Nephron (organoid): ENCODE measurements around the gene DPH5.
"Not testable (repeated sequence)": the region's sequence is repeated elsewhere in the genome, so short reads cannot be mapped to it uniquely, and the experiment has no call there.

Experiments
- H3K27ac Mint-ChIP-seq, 3 experiments: 2 replicates each; pipeline ENCODE4 v1.8.0; 2020; ENCODE audit warnings: mixed read lengths in 3 of 3, mild to moderate bottlenecking in 2 of 3, moderate library complexity in 1 of 3
- H3K27me3 Mint-ChIP-seq: 2 replicates; pipeline ENCODE4 v1.8.0; 2021; ENCODE audit warnings: low read depth, mild to moderate bottlenecking, moderate library complexity, mixed read lengths
- H3K36me3 Mint-ChIP-seq: 2 replicates; pipeline ENCODE4 v1.8.0; 2020; ENCODE audit warnings: low read depth, mixed read lengths
- H3K4me1 Mint-ChIP-seq: 2 replicates; pipeline ENCODE4 v1.8.0; 2020; ENCODE audit warnings: mixed read lengths
- H3K4me3 Mint-ChIP-seq, 3 experiments: 2 replicates each; pipeline ENCODE4 v1.8.0; 2020; ENCODE audit warnings: mild to moderate bottlenecking in 3 of 3, mixed read lengths in 3 of 3, moderate library complexity in 2 of 3
- H3K9me3 Mint-ChIP-seq: 2 replicates; pipeline ENCODE4 v1.8.0; 2020; ENCODE audit warnings: mixed read lengths
- TF ChIP-seq, protein P1 (sequence below), 3 experiments: fragments of 200-600 bp; sonication (generic); IDR thresholded peaks; one replicate each; pipeline ENCODE4 v1.5.0; 2021; ENCODE audit warnings: antibody characterized with exemption in 3 of 3; ENCODE audit not compliant: unreplicated experiment in 3 of 3

DPH5 gene

DNA sequence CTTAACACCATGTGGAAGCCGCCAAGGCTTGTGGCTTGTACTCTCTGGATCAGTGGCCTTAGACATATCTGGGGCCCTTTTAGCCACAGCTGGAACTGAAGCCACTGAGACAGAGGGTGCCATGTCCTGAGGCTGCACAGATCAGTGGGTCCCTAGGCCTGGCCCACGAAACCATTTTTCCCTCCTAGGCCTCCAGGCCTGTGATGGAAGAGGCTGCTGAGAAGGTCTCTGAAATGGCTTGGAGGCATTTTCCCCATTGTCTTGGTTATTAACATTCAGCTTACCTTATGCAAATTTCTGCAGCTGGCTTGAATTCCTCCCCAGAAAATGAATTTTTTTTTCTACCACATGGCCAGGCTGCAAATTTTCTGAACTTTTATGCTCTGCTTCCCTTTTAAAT lies 15.1 kb upstream of the DPH5 start:
- no peak overlapping the region for H3K4me3 Mint-ChIP-seq
- TF ChIP-seq, protein P1, sequence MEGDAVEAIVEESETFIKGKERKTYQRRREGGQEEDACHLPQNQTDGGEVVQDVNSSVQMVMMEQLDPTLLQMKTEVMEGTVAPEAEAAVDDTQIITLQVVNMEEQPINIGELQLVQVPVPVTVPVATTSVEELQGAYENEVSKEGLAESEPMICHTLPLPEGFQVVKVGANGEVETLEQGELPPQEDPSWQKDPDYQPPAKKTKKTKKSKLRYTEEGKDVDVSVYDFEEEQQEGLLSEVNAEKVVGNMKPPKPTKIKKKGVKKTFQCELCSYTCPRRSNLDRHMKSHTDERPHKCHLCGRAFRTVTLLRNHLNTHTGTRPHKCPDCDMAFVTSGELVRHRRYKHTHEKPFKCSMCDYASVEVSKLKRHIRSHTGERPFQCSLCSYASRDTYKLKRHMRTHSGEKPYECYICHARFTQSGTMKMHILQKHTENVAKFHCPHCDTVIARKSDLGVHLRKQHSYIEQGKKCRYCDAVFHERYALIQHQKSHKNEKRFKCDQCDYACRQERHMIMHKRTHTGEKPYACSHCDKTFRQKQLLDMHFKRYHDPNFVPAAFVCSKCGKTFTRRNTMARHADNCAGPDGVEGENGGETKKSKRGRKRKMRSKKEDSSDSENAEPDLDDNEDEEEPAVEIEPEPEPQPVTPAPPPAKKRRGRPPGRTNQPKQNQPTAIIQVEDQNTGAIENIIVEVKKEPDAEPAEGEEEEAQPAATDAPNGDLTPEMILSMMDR (IDR thresholded peaks at IDR 0.05; ENCODE audit: unreplicated experiment in 3 of 3): no peak
- H3K27ac Mint-ChIP-seq: no peak overlapping the region
- no peaks in the 10 kb centered on the region for H3K4me1 Mint-ChIP-seq
- H3K36me3 Mint-ChIP-seq: peaks cover 29% of the 10 kb centered on the region
- peaks cover 13% of the 10 kb centered on the region for H3K9me3 Mint-ChIP-seq
- no peaks in the 10 kb centered on the region for H3K27me3 Mint-ChIP-seq

DNA sequence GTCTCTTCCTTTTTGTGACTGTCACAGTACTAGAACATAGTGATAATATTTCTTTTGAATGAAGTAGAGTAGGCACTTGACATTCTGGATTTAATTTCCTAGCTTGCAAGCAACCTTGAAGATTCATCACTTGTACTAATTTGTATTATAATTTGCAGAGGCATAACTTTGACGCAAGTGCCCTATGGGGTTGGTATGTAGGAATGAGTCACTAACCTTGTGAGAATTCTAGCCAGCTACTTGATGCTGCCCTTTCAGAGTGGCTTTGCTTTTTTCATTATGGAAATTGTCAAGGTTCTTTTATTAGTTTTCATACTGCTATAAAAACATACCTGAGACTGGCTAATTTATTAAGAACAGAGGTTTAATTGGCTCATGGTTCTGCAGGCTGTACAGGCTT lies 13.7 kb upstream of the DPH5 start:
- peaks cover 29% of the 10 kb centered on the region for H3K36me3 Mint-ChIP-seq
- TF ChIP-seq, protein P1 (IDR thresholded peaks at IDR 0.05; ENCODE audit: unreplicated experiment in 3 of 3): no peak
- H3K4me3 Mint-ChIP-seq: no peak overlapping the region
- no peaks in the 10 kb centered on the region for H3K27me3 Mint-ChIP-seq
- H3K9me3 Mint-ChIP-seq: peaks cover 13% of the 10 kb centered on the region
- no peak overlapping the region for H3K27ac Mint-ChIP-seq
- no peaks in the 10 kb centered on the region for H3K4me1 Mint-ChIP-seq

DNA sequence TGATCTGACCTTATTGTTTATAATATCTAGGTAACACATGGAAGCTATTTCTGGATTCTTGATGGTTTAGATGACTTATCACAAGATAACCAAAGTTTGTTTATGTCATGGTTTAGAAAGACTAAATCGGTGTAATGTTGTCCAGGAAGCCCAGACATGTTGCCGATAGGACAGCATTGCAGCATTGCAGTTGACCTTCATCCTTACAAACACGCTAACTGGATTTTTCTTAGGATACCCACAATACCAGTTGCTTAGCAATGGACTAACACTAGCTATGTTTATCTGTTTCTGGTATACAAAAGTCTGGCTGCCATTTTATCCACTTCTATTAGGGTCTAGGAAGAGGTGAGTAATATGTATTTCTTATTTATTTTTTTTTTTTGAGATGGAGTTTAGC lies 11.7 kb upstream of the DPH5 start:
- Mint-ChIP-seq H3K27me3 (no peaks in the 10 kb centered on the region), H3K9me3 (peaks cover 13% of the 10 kb centered on the region)

DNA sequence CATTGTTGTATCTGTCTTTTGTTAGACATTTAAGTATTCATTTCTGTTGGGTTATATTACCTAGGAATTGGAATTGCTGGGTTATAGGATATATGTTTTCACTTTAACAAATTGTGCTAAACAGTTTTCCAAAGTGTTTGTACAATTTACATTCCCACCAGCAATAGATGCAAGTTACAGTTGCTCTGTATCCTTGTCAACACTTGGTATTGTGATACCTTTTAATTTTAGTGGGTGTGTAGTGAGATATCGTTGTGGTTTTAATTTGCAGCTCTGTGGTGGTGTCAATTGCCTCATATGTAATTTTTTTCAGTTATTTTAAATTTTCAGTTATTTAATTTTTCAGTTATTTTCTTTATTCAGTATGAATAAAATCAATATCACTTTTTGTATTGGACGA lies 7.4 kb upstream of the DPH5 start:
- H3K36me3 Mint-ChIP-seq: peaks cover 10% of the 10 kb centered on the region

More for the DNA sequence above, 11.7 kb upstream of the DPH5 start:
- Mint-ChIP-seq H3K36me3 (peaks cover 32% of the 10 kb centered on the region), H3K4me1 (no peaks in the 10 kb centered on the region), H3K4me3 (no peak overlapping the region), H3K27ac (no peak overlapping the region)
- TF ChIP-seq, protein P1 (IDR thresholded peaks at IDR 0.05; ENCODE audit: unreplicated experiment in 3 of 3): no peak

DNA sequence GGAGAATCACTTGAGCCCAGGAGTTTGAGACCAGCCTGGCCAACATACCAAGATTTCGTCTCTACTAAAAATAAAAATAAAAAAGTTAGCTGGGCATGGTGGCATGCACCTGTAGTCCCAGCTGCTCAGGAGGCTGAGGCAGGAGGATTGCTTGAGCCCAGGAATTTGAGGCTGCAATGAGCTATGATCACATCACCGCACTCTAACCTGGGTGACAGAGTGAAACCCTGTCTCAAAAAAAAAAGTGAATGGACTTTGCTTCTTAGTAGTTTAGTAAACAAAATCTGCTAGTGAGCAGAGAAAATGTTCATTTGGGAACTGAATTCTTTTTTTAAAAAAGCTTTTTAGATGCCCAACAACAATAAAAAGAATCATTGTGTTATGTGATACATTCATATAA lies 6.5 kb upstream of the DPH5 start:
- H3K27ac Mint-ChIP-seq, H3K9me3 Mint-ChIP-seq, H3K4me1 Mint-ChIP-seq, H3K4me3 Mint-ChIP-seq, H3K36me3 Mint-ChIP-seq, H3K27me3 Mint-ChIP-seq: not testable (repeated sequence)

More for the DNA sequence above, 7.4 kb upstream of the DPH5 start:
- Mint-ChIP-seq H3K27me3 (no peaks in the 10 kb centered on the region), H3K27ac (no peak overlapping the region), H3K4me3 (no peak overlapping the region), H3K9me3 (no peaks in the 10 kb centered on the region), H3K4me1 (peaks cover under 1% of the 10 kb centered on the region)
- TF ChIP-seq, protein P1 (IDR thresholded peaks at IDR 0.05; ENCODE audit: unreplicated experiment in 3 of 3): no peak

DNA sequence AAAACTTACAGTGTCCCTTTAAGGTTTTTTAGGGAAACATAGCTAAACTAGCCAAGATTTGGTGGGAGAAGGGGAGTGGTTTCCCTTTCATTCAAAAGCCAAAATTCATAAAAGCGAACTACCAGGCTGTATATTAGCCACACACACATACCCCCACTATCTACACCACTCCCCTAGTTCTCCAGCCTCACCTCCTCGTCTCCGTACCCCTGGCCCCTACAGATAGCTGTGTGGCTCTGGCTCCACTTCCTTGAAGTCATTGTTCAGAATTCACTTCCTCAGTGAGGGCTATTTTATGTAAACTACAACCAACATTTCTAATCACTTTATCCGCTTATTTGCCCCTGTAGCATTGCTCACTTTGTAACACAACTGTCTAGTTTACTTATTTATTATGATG lies 5.3 kb upstream of the DPH5 start:
- Mint-ChIP-seq H3K9me3 (no peaks in the 10 kb centered on the region), H3K36me3 (peaks cover 7% of the 10 kb centered on the region), H3K27ac (no peak overlapping the region), H3K4me3 (no peak overlapping the region), H3K4me1 (peaks cover 19% of the 10 kb centered on the region), H3K27me3 (no peaks in the 10 kb centered on the region)
- TF ChIP-seq, protein P1 (IDR thresholded peaks at IDR 0.05; ENCODE audit: unreplicated experiment in 3 of 3): no peak
